NOMO-1 treated with DMSO at 0.1 percent for 48 hours (cell line): Measurements from ENCODE around the gene CREB3L4.
A peak's percentile ranks its signal among the peaks of the same experiment; 100 is the strongest.
"Not testable (repeated sequence)": the region's sequence is repeated elsewhere in the genome, so short reads cannot be mapped to it uniquely, and the experiment has no call there.

Experiments
- DNase-seq: peaks from one replicate; lab custom pipeline; 2025; ENCODE audit not compliant: unreplicated experiment; lab: John Stamatoyannopoulos, UW

The CREB3L4 gene

GRCh38 chr1:153984123-153984894, 16.6 kb downstream of the CREB3L4 start:
- no peak for DNase-seq

DNA sequence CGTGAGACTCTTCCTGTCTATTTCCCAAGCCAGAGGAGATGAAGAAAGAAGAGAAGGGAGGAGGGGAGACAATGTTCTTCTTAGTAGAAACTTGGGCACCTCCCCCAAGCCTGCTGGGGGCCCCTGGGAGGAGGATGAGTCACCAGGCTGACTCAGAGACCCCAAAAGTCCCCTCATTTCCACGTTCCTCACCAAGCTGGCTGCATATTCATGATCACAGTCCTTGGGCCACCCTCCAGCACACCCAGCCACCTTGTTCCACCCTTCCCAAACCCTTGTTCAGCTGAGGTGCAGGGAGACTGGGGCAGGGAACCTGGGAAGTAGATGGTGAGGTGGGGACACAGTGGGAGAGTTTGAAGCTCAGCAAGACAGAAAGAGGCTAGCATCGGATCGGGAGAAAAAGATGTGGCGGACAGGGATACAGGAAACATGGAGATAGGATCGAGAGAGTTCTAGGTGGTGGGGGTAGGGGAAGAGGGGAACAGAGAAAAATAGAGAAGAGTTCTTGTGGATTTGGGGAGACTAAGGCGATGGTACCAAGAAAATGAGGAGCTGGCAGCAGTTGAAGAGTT, 17.7 kb downstream of the CREB3L4 start:
- DNase-seq: no peak

DNA sequence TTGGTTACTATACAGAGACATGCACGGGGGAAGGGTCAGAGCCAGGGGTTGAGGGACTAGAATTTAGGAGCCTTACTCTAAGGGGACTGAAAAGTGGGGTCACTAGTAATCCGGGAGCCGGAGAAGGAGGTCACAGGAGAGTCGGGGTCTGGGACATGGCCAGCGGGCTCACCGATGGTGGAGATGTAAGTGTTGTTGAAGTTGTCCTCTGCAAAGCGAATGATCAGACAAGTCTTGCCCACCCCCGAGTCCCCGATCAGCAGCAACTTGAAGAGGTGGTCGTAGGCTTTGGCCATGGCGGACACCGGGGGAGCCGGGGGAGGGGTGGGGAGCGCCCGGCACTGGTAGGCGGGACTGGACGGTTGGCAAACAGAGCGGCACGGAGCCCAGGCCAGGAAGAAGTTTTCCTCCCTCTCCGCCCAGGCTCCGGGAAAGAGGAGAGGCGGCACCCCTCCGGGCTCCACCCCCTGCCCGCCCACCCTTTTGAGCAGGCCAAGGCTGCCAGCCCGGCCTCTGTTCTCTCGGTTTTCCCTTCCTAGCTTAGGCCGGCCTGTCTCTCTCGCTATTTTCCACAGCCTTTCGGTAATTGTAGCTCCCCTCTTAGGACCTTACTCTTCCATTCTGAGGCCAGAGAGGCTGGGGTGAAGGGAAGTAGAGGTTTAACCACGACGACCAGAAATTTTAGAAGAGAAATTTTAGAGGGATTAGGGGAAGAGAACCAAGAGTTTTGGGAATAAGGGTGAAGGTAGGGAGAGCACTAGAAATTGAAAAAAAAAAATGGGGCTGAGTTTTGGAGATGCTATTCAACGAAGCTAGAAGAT, 18.4 kb downstream of the CREB3L4 start, which contains the start of gene RAB13:
TSS of gene RAB13 (minus strand) at position 399 of the 821 bp plus-strand sequence. CDS start at position 296, 103 bp downstream.
- peak; percentile 38 for DNase-seq

DNA sequence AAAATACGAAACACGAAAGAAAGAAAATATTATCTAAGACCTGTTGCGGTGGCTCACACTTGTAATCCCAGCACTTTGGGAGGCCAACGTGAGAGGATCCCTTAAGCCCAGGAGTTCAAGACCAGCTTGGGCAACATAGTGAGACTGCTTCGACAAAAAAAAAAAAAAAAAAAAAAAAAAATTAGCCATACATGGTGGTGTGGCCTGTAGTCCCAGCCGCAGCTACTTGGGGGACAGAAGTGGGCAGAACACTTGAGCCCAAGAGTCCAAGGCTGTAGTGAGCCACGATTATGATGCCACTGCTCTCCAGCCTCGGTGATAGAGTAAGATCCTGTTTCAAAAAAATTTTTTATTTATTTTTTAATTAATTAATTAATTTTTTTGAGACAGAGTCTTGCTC, 19.9 kb downstream of the CREB3L4 start:
- no peak for DNase-seq

GRCh38 chr1:153990468-153991150, 22.9 kb downstream of the CREB3L4 start, which contains the start of gene RPS27:
TSS of gene RPS27 (plus strand) at chr1:153990762. CDS start at chr1:153990797, 35 bp downstream.
- peak; percentile 98 for DNase-seq

DNA sequence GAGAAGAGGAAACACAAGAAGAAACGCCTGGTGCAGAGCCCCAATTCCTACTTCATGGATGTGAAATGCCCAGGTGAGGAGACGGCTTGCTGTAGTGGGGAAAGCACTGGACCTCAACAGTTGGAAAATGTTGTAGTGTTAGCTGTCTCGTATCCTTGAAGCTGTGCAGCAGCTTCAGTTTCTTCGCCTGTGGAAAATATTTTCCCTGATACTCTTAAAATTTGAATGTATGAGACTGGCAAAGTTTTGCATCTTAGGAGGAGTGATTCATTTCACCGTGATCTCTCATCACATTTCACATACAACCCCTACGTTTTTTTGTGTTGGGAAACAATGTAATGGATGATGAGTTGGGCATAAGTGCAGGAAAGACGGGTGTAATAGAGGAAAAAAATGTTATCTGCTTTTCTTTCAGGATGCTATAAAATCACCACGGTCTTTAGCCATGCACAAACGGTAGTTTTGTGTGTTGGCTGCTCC, 23.5 kb downstream of the CREB3L4 start:
- no peak for DNase-seq

DNA sequence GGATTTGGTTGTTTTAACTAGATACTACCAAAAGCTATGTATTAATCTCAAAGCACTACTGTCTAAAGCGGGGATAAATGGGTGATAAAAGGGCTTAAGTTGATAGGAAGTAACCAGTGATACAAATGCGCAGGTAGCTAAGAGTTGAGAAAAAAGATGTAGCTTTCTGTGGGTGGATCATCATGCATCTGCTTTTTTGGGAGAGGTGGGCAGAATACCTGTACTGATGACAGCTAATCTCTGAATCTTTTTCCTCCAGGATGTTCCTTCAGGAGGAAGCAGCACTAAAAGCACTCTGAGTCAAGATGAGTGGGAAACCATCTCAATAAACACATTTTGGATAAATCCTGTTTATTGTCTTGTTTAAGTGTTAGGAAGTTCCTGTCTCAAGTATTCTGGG, 24.1 kb downstream of the CREB3L4 start:
- DNase-seq: no peak

DNA sequence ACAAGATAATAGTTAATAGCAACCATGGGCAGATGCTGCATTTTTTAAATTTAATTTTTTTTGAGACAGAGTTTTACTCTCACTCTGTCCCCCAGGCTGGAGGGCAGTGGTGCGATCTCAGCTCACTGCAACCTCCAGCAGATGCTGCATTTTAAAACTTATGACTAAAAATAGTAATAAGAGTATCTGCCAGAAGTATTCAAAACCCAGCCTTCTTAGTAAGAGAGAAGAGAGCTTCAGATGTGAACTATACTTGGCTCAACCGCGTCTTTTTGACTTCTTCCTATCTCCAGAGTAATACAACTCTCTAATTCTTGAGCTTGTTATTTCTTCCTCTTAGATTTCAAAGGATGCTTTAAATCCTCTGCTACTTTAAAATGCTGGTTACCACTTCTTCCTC, 27.5 kb downstream of the CREB3L4 start:
- DNase-seq: no peak

DNA sequence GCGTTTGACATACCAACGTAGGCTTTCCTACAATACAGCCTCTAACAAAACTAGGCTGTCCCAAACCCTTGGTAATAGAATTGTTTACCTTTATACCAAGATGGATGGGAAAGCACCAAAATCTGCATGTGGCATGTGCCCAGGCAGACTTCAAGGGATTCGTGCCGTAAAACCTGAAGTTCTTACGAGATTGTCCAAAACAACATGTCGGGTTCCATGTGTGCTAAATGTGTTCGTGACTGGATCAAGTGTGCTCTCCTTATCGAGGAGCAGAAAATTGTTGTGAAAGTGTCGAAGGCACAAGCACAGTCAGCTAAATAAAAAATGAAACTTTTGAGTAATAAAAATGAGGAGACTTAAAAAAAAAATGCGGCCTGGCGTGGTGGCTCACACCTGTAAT, 27.9 kb downstream of the CREB3L4 start:
- no peak for DNase-seq

DNA sequence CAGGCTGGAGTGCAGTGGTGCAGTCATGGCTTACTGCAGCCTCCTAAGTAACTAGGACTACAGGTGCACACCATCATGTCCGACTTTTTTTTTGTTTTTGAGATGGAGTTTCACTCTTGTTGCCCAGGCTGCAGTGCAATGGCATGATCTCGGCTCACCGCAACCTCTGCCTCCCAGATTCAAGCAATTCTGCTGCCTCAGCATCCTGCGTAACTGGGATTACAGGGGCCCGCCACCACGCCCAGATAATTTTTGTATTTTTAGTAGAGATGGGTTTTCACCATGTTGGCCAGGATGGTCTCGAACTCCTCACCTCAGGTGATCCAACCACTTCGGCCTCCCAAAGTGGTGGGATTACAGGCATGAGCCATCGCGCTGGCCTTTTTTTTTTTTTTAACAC, 29.2 kb downstream of the CREB3L4 start:
- not testable (repeated sequence) for DNase-seq

DNA sequence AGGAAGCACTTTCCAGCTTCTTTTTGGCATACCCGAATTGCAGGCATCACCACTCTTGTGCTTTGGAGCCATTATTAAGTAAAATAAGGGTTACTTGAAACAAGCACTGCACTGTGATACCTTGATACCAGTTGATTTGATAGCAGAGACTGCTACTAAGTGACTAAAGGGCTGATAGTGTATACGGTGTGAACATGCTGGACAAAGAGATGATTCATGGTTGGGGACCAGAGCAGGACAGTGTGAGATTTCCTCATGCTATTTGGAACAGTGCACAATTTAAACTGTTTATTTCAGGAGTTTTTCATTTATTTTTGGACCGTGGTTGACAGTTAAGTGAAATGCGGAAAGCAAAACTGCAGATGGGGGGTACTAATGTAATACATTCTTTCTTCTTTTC, 32.7 kb downstream of the CREB3L4 start:
- no peak for DNase-seq

- no peak for DNase-seq
Observed at GRCh38 chr1:154006136-154006535, 38.4 kb downstream of the CREB3L4 start.

DNA sequence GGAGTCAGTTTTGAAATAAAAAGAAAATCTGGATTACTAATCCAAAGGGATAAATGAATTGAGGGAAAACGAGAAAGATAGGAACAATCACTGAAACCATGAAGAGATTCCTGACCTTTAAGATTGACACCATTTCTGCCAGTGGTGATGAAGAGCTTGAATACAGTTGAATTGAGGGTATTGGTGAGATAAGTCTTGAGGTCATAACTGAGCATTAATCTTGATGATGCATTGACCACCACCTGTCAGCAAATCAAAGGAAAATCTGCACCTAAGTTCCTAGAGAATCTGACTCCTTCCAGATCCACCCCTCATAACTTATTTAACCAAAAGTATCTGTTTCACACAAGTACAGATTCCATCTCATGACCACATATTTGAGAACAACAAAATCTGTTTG, 44.4 kb downstream of the CREB3L4 start:
- DNase-seq: no peak

GRCh38 chr1:154012543-154012942, 44.8 kb downstream of the CREB3L4 start:
- DNase-seq: not testable (repeated sequence)

GRCh38 chr1:154014154-154014907, 46.6 kb downstream of the CREB3L4 start:
- DNase-seq: peak; percentile 68

DNA sequence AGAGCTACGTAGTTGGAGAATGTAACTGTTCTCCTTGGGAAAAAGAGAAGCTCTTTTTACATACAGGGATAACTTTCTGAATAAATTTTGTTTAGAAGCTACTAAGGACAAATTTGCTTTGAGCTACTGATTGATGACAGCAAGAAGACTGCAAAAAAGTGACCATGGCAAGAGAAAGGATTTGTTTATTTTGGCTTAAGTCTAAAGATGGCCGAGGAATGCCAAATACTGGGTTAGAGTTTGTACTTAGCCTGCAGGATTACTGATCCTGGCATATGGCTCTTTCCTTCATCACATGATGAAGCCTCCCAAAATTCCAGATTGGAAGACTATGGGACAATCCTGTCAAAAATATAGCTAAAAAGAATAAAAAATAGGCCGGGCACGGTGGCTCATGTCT, 51.6 kb downstream of the CREB3L4 start:
- no peak for DNase-seq

DNA sequence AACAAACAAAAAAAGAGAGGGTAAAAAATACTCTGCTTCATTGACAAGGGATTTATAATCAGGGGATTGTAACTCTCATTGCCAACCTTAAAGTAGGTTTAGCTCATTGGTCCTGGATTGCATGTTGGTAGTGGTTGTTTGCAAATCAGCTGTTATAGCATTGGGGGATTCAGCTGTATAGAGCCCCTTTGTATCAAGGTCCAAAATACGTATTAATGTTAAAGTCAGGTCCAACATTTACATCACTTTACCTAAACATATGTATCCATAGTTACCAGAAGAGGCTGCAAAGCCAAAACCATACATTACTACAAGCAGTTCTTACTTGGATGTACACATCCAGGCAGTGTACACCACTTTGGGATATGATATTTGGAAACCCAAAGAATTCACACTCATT, 52.2 kb downstream of the CREB3L4 start:
- no peak for DNase-seq
